ENCODE data around the gene UVRAG.

GRCh38 chr11:75800136-75800675, 14.8 kb upstream of the UVRAG start:
- TF ChIP-seq EZH2phosphoT487 (IDR thresholded peaks at IDR 0.05; ENCODE audit: borderline replicate concordance, low read length) (no peak), CTCF (conservative IDR thresholded peaks at IDR 0.05; ENCODE audit: low read depth, low read length) (no peak), EZH2 (IDR thresholded peaks at IDR 0.05; ENCODE audit: low read length, unreplicated experiment) (no peak)

Data from PC-3 (cell line).